ENCODE results near the gene SHD. TPM values are rescaled to one million over a fixed set of nuclear protein-coding genes. Genes with fewer than 3 reads are reported as not detected.

The SHD gene
- total and polyA plus RNA-seq, 2 donors (not counting 3 experiments of a cell fraction or from before 2014, with no cell fraction given), result not detected

- no peaks in the 10 kb centered on the region for H3K9me3 ChIP-seq (replicated peaks; ENCODE audit: control insufficient read depth, insufficient read depth, low read length)
- no peaks in the 10 kb centered on the region for H3K4me1 ChIP-seq (ENCODE audit: control insufficient read depth, extremely low read depth, insufficient read depth, low read length)
- no peak overlapping the region for H3K9ac ChIP-seq (replicated peaks; ENCODE audit: extremely low read depth, insufficient read depth, low read length)
- BruUV-seq (replicated peaks), result no TSS peak
- TF ChIP-seq POLR2A (IDR thresholded peaks at IDR 0.05; ENCODE audit: low read depth, low read length) (no peak), FOS (IDR thresholded peaks at IDR 0.05; ENCODE audit: borderline replicate concordance, insufficient read depth, low read length) (no peak), EZH2 (IDR thresholded peaks at IDR 0.05; ENCODE audit: borderline replicate concordance, low read depth, low read length, severe bottlenecking) (no peak), JUN (IDR thresholded peaks at IDR 0.05; ENCODE audit: borderline replicate concordance, insufficient read depth, insufficient read length, low read depth) (no peak), CTCF (IDR thresholded peaks at IDR 0.05; ENCODE audit: extremely low read depth in 1 of 2, insufficient read depth in 1 of 2, low read depth in 1 of 2, low read length in 2 of 2) (no peak)
- H3K27ac ChIP-seq (ENCODE audit: insufficient read depth, low read depth, low read length), result no peak overlapping the region
- H3K79me2 ChIP-seq (ENCODE audit: control insufficient read depth, insufficient read depth, low read length), result no peaks in the 10 kb centered on the region
- no peaks in the 10 kb centered on the region for H3K27me3 ChIP-seq (ENCODE audit: control insufficient read depth in 2 of 2, insufficient read depth in 2 of 2, low read length in 2 of 2)
- dilution Hi-C loops (cut with MboI; ENCODE audit: extremely low pct_ligation_motif_present, low sequenced_read_pairs), result no loop called here
- FAIRE-seq, result no peak
- H3K4me2 ChIP-seq (ENCODE audit: insufficient read depth, low read length), result no peak overlapping the region
- ChIA-PET CTCF (no interaction called here), POLR2A (no interaction called here)
- H3K9me1 ChIP-seq (replicated peaks; ENCODE audit: control insufficient read depth, extremely low read depth, insufficient read depth, low read length), result no peaks in the 10 kb centered on the region
- no peaks in the 10 kb centered on the region for H3K36me3 ChIP-seq (ENCODE audit: control insufficient read depth in 2 of 2, extremely low read depth in 1 of 2, insufficient read depth in 2 of 2, low read length in 2 of 2)
- intact Hi-C loops (cut with micrococcal nuclease), result no loop called here
- no peak overlapping the region for H3K4me3 ChIP-seq (replicated peaks in 1 of 3; ENCODE audit: insufficient read depth in 1 of 3, low read depth in 1 of 3, low read length in 3 of 3)
- no peaks in the 10 kb centered on the region for H4K20me1 ChIP-seq (replicated peaks; ENCODE audit: control insufficient read depth, extremely low read depth, insufficient read depth, low read length)
- no peak for DNase-seq (ENCODE audit: low read depth, low spot score)
- H2AFZ ChIP-seq (ENCODE audit: low read depth, low read length), result no peak overlapping the region
These were observed 15.3 kb downstream of the SHD start for GRCh38 chr19:4294389-4294788.
